Stimulated activated CD4-positive, alpha-beta T cell treated with anti-CD3 and anti-CD28 coated beads, Interleukin-15, amount 100 ng/mL, for 1 hour (primary cell): ENCODE measurements around the gene ACVR1.

Experiments used
- DNase-seq, 2 donors: peaks; one replicate each; pipeline ENCODE4 v3.0.0-alpha.2; 2020; ENCODE audit warnings: low read depth in 1 of 2, low spot score in 1 of 2

ACVR1 gene

DNA sequence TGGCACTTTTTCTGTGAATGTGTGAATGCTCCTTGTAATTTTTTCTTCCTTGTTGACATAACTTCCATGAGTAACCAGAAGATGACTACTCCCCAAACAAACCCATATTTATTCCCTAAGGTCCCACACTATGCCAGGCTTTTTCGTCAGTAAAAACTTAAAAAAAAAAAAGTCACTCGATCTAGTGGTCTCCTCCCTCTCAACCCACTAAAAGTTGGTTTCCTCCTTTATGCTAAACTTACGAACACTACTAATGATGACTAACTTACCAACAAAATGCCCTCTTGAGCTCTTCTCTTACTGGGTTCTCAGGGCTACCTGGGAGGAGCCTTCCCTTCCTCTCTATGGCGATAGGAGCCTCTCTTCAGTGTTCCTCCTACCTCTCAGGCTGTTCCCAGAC is 18.2 kb downstream of the ACVR1 start:
- DNase-seq = no peak

GRCh38 chr2:157856187-157856515 is 20.0 kb downstream of the ACVR1 start:
- DNase-seq = no peak

- DNase-seq = no peak
These were observed 22.3 kb downstream of the ACVR1 start for GRCh38 chr2:157853820-157854219.

DNA sequence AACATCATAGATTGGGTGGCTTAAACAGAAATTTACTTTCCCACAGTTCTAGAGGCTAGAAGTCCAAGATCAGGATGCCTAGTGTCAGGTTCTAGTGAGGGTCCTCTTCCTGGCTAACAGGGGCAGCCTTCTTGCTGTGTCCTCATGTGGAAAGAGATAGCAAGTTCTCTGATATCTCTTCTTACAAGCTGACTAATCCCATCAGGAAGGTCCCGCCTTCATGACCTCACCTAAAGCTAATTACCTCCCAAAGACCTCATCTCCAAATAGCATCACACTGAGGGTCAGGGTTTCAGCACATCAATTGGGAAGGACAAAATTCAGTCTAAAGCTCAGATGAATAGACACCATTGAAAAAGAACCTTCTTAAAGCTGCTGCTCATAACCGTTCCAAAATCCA is 22.9 kb downstream of the ACVR1 start:
- no peak for DNase-seq

GRCh38 chr2:157849591-157849990 is 26.5 kb downstream of the ACVR1 start:
- DNase-seq = no peak

DNA sequence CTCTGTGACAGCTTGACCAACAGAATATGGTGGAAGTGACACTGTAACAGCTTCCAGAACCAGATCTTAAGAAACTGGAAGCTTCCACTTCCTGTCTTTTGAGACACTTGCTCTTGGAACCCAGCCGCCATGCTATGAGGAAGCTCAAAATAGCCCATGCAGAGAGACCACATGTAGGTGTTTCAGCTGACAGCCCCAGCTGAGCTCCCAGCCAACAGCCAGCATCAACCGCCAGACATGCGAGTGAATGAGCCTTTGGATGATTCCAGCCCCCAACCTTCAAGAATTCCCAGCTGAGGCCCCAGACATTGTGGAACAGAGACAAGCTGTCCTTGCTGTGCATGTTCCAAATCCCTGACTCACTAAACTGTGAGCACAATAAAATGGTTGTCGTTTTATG is 27.9 kb downstream of the ACVR1 start:
- DNase-seq = no peak

GRCh38 chr2:157845081-157845480 is 31.0 kb downstream of the ACVR1 start:
- no peak for DNase-seq

- no peak for DNase-seq
These were observed 32.2 kb downstream of the ACVR1 start for GRCh38 chr2:157843935-157844334.

DNA sequence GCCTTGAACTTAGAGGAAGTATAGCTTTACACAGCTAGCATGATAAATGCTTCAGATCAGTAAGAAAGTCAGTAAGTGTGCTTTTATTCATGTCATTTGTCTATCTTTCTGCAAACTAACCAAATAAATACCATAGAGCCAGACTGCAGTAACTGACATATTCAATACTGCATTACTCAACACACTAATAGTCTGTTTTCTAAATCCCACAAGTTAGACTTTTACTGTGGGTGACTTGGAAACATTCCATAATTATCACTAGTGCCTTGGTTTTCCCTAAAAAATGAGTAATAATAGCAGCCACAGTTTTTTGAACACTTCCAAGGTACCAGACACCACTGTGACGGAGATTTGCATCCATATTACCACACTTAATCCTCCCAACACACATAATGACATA is 33.0 kb downstream of the ACVR1 start:
- DNase-seq = no peak

- DNase-seq = no peak
These were observed 33.8 kb downstream of the ACVR1 start for GRCh38 chr2:157842106-157842879.

GRCh38 chr2:157841485-157841884 is 34.6 kb downstream of the ACVR1 start:
- no peak for DNase-seq

- no peak for DNase-seq
These were observed 35.5 kb downstream of the ACVR1 start for GRCh38 chr2:157840568-157841156.

GRCh38 chr2:157839822-157840221 is 36.3 kb downstream of the ACVR1 start:
- no peak for DNase-seq

DNA sequence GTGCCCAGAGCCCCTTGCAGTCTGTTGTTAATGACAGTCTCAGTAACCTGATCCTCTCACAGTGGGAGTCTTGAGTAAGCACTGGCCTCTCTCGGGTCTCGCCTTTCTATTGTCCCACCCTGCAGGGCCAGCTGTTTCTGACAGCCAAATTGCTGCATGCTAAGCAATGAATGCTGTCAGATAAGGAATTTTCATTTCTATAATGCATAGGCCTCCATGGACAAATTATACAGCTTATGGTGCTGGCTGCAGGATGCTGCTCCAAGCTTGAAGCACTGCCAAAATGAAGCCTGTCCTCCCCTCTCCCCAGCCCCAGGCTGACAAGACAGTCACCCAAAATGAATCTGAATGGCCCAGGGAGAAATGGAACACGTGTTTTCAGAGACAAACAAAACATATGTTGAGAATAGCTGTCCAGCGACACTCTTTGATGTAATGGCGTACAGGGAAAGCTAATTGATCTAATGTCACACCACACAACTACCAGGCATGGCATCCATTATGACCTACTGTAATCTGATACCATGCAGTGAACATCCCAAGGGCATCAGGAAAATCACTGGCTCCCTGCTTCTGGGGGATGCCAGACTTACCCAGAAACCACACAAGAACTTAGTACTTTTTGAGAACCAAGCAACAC is 36.8 kb downstream of the ACVR1 start:
- no peak for DNase-seq

DNA sequence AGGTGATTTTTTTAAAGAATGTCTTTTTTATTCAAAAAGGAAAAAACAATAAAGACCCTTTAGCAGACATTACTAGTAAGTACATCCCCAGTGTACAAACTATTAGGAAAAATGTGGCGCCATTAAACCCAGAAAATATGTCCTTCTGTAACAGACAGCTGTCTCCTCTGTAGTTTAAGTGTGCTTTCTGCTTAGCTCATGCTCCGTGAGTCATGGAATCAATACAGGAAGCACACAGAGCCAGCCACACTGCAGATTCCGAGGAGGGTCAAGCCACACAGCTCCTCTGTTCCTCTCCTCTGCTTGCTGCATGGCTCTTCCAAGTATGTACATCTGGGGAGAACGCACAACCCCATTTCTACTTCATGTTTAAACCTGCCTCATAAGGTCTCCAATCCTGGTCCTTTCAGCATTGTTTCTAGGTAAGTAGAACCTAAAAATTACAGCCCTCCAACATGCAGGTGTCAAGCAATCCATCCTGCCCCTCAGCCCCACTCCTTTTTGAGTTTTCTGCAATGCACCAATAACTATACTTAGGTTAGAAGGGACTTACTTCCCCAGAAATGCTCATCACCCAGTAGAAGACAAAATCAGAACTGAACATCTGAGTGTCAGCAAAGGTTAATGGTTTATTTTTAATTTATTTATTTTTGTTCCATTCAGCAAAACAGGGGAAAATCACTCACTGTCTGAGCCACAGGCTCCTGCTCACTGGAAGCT is 37.5 kb downstream of the ACVR1 start:
- no peak for DNase-seq

GRCh38 chr2:157837851-157838441 is 38.2 kb downstream of the ACVR1 start:
- no peak for DNase-seq

- DNase-seq = no peak
These were observed 39.6 kb downstream of the ACVR1 start for GRCh38 chr2:157836531-157836930.

GRCh38 chr2:157835425-157835824 is 40.7 kb downstream of the ACVR1 start:
- DNase-seq = no peak

DNA sequence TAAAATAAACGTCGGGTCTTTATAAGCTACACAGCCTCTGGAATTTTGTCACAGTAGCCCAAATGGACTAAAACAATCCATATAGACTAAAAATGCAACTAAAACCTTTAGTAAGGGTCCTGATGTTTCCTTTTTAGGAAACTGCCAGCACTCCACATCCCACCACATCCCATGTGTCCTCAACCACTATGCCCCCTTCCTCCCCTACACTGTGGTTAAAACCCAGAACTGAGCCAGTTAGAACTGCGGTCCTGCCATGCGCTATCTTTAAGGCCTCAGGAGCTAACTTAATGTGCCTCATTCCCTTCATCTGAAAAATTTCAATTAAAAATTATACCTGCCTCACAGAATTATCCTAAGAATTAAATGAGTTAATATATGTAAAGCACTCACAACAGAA is 41.1 kb downstream of the ACVR1 start:
- DNase-seq = no peak

GRCh38 chr2:157833721-157834120 is 42.4 kb downstream of the ACVR1 start:
- DNase-seq = no peak

- no peak for DNase-seq
These were observed 44.4 kb downstream of the ACVR1 start for GRCh38 chr2:157831573-157832315.
